ENCODE data around the gene ANAPC2. TPM values are rescaled to one million over a fixed set of nuclear protein-coding genes. Genes with fewer than 3 reads are reported as not detected.

The ANAPC2 gene
- total and polyA plus RNA-seq, 9 donors: 8.0 to 61.5 (median 50.6) TPM

- Histone ChIP-seq H3K4me1 (ENCODE audit: insufficient read depth) (peaks cover 19% of the 10 kb centered on the region), H3K27me3 (no peaks in the 10 kb centered on the region), H3K4me3 (no peak overlapping the region), H3K27ac (no peak overlapping the region), H3K9me3 (no peaks in the 10 kb centered on the region), H3K36me3 (no peaks in the 10 kb centered on the region)
- 64 to 75% (median 70%) methylated on average over 8 to 9 of the region's 9 CpGs for WGBS, 3 donors
- no peak for DNase-seq
- intact Hi-C loops (cut with DNase I): no loop called here
- TF ChIP-seq POLR2A (IDR thresholded peaks at IDR 0.05) (no peak), EP300 (IDR thresholded peaks at IDR 0.05) (no peak), CTCF (IDR thresholded peaks at IDR 0.05) (no peak)
These were observed 2.0 kb upstream of the ANAPC2 start for GRCh38 chr9:137190315-137190856.

- H3K9me3 ChIP-seq: no peaks in the 10 kb centered on the region
- no peaks in the 10 kb centered on the region for H3K27me3 ChIP-seq
- TF ChIP-seq POLR2A (IDR thresholded peaks at IDR 0.05): no peak
- no peak for TF ChIP-seq EP300 (IDR thresholded peaks at IDR 0.05)
- TF ChIP-seq CTCF (IDR thresholded peaks at IDR 0.05): no peak
- peak overlapping the region; percentile 98 for H3K4me3 ChIP-seq
- intact Hi-C loops (cut with DNase I): no loop called here
- no peak for DNase-seq
- 23 to 31% (median 29%) methylated on average over 23 of the region's 23 CpGs for WGBS, 3 donors
- H3K27ac ChIP-seq: peak overlapping the region; percentile 88 to 93
- peaks cover 19% of the 10 kb centered on the region for H3K4me1 ChIP-seq (ENCODE audit: insufficient read depth)
- H3K36me3 ChIP-seq: no peaks in the 10 kb centered on the region
These were observed 1.2 kb upstream of the ANAPC2 start for GRCh38 chr9:137189297-137190295.

DNA sequence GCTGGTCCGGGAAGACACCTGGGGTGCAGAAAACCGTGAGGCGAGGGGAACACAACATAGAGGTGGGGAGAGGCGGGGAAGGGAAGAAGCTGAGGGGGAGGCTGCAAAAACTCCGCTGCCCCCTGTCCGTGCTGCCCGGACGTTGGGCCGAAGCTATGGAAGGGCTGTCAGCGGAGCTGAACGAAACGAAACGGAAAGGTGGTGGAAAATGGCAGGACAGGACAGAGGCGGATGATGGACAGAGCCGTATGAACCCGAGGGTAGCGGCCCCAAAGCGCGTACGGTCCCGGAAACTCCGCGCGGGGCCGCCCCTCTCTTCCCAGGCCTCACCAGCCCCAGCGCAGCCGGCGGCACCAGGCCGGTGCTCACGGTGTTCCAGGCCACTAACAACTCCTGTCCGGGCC is 272 bp downstream of the ANAPC2 start:
- intact Hi-C loops (cut with DNase I): no loop called here
- no peak for DNase-seq
- 0 to 1% (median 0%) methylated on average over 30 to 31 of the region's 31 CpGs for WGBS, 3 donors
- H3K36me3 ChIP-seq: no peaks in the 10 kb centered on the region
- no peaks in the 10 kb centered on the region for H3K27me3 ChIP-seq
- H3K27ac ChIP-seq: peak overlapping the region; percentile 88 to 93
- TF ChIP-seq CTCF (IDR thresholded peaks at IDR 0.05): no peak
- no peak for TF ChIP-seq EP300 (IDR thresholded peaks at IDR 0.05)
- no peak for TF ChIP-seq POLR2A (IDR thresholded peaks at IDR 0.05)
- no peaks in the 10 kb centered on the region for H3K9me3 ChIP-seq
- H3K4me1 ChIP-seq (ENCODE audit: insufficient read depth): peaks cover 19% of the 10 kb centered on the region
- peak overlapping the region; percentile 98 for H3K4me3 ChIP-seq

DNA sequence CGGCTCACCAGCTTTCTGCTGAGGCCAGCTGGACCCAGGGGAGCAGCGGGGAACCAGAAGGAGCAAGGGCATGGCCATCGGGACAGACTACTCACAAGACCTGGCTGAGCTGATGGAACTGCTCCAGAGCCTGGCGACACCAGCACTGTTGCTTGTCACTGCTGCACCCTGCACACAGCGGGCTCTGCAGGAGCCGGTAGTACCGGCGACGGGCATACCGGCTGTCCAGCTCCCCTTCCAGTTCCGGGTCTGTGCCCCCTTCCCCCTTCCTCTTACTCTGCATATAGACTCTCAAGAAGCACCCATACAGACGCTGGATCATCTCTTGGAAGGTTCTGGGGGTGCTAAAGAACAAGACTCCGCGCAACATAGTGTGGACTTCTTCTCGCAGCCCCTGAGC is 974 bp downstream of the ANAPC2 start:
- no peak for TF ChIP-seq POLR2A (IDR thresholded peaks at IDR 0.05)
- TF ChIP-seq CTCF (IDR thresholded peaks at IDR 0.05): no peak
- H3K27ac ChIP-seq: no peak overlapping the region
- no peaks in the 10 kb centered on the region for H3K36me3 ChIP-seq
- H3K4me1 ChIP-seq (ENCODE audit: insufficient read depth): peaks cover 19% of the 10 kb centered on the region
- no peak for DNase-seq
- 77 to 87% (median 82%) methylated on average over 15 of the region's 15 CpGs for WGBS, 3 donors
- H3K4me3 ChIP-seq: peak overlapping the region; percentile 98
- no peaks in the 10 kb centered on the region for H3K27me3 ChIP-seq
- H3K9me3 ChIP-seq: no peaks in the 10 kb centered on the region
- intact Hi-C loops (cut with DNase I): no loop called here

Data from ovary (tissue), 9 donors.